LHCN-M2 (cell line): Measurements from ENCODE around the gene OR13J1. TPM values are rescaled to one million over a fixed set of nuclear protein-coding genes. Genes with fewer than 3 reads are reported as not detected.
A peak's percentile ranks its signal among the peaks of the same experiment; 100 is the strongest.

ENCODE experiments used
- DNase-seq: peaks from one replicate; pipeline ENCODE4 v3.0.0-alpha.2; 2012; ENCODE audit warnings: low read depth
- total RNA-seq: library from RNA; depleted of rRNA; stranded (reverse); fragments of >200 nt; gene quantifications from 2 replicates; pipeline ENCODE4 v1.2.3, GENCODE V29; 2014; rRNA removed

OR13J1 gene
- total RNA-seq, 1 experiment from 2014 or later: not detected

DNA sequence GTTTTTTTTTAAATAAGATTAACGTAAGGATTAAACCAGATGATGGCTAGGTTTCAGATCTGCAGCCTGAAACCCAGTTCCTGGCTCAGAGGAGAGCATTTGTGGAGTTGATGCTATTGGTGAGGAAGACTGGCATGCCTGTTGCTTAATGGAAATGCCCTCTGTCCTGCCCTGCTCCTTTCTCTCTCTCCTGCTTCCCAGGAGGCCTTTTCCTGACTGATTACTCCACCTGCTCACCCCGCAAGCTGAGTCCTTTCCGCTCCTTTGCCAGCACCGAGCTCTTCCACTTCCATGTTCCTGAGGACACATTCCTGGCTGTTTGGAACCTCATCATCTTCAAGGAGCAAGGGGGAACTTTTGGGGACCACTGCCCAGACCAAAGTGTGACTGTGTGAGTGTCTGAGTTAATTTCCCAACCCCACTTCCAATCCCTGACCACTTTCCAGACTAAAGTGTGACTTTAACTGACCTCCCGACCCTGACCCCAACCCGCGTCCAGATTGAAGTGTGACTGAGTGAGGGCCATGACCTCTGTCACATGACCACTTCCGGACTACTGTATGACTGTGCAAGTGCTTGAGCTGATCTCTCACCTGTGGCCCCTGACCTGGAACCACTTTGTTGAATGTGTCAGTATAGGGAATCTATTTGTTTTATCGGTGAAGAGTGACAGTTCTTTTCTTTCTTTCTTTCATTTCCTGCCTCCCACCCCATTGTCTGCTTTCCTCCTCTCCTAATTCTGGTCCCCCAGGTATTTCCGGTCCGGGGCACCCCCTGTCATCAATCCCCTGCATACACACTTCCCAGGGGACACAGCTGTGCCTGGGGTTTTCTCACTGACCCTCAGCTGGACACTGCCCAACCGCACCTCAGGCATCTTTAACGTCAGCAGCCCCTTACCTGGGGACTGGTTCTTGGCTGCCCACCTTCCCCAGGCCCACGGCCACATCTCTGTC, 35.7 kb downstream of the OR13J1 start:
- DNase-seq: no peak

DNA sequence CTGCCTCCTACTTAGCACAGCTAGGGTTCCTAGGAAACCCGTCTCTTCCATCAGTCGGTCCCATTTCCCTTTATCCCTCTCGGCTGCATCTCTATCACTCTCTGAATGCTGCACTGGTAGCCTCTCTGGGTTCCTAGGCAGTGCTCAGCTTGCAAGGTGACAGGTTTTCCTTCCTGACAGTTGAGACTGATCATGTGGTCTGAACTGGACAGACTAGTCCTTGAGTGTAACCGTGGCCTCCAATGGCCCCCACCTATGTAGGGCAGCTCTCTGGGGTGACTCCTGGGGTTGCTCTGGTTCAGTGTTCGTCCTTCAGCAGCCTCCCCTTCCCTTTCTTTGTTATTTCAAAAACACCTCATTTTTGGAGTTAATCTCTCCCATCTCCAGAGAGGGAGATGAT, 37.4 kb downstream of the OR13J1 start:
- no peak for DNase-seq

DNA sequence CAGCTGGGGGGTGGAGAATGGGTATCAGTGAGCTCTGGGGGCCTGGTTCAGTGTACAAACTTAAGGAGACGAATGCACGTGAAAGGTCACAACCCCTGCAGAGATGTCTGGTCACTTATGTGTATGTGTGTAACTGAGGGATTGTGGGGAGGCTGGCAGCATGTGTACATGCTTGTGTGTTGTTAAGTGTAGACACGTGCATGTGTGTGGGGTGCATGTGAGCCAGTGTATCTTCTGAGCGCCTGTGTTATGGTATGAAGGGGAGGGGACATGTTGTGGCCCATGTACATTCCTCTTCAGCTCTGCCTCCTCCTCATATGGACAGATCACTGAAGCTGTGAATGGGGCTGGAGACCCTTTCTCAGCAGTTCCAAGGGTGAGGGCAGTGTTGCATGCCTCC, 39.2 kb downstream of the OR13J1 start:
- no peak for DNase-seq

DNA sequence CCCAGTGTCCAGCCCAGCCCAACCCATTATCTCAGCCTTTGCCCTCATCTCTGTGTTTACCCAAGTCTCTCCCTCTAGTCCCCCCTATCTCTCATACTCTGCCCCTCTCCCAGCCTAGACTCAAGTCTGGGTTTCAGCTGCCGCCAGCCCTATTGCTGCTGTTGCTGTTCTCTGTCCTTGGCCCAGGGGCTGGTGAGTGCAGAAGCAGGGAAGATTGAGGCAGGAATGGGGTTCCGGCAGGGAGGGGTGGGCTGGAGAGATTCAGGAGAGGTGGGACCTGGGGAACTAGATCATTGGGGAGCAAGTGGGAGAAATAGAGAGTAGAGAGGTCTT, 40.5 kb downstream of the OR13J1 start:
- no peak for DNase-seq

DNA sequence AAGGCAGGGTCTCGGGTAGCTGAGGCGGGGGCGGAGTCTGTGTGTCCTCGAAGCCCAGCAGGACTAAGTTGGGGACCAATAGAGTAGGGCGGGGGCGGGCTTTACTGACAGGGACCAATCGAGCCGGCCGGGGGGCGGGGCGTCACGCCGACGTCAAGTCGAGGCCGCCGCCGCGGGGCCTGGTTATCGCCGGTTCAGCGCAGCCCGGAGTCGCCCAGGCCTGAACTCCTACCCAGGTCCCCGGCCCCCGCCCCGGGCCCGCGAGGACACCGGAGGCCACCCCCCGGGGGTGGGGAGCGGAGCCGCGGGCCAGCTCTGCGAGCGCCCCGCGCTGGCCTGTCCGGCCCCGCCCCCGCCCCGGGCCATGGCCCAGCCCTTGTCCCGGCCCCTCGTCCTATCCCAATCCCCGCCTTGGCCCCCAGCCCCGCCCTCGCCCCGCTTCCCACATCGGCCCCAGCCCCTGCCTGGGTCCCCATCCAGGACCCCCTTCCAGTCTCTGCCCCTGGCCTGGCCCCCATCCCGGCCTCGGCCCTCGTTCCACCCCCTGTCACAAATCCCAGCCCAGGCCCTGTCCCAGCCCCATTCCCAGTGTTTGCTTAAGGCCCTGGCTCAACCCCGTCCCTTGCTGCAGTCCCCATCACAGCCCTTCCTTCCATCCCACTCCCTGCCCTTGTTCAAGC, 41.0 kb downstream of the OR13J1 start, which contains the start of gene TMEM8B:
Gene TMEM8B (plus strand): TSS at position 145 of the 680 bp plus-strand sequence. CDS start 220 bp downstream, at position 365.
- DNase-seq: peak; percentile 85

DNA sequence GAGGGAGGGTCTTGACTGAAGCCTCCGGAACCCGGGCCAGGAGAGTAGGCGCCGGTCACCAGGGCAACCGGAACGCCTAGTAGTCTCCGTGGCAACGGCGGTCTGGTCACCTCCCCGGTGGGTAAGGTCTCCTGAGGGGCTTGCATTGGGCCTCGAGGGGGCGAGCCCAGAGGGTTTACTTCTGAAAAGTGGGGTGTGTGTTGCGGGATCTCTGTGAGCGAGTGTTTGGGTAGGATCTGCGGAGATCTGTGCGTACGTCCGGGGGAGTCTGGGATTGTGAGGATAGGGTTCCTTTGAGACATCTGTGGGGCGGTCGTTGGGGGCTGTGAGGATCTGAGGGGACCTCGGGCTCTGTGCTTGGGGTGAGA, 41.5 kb downstream of the OR13J1 start, which contains the start of gene FAM221B:
Gene FAM221B (minus strand): TSS at position 17 of the 368 bp plus-strand sequence. CDS start 2,571 bp downstream, outside the sequence.
- DNase-seq: no peak

DNA sequence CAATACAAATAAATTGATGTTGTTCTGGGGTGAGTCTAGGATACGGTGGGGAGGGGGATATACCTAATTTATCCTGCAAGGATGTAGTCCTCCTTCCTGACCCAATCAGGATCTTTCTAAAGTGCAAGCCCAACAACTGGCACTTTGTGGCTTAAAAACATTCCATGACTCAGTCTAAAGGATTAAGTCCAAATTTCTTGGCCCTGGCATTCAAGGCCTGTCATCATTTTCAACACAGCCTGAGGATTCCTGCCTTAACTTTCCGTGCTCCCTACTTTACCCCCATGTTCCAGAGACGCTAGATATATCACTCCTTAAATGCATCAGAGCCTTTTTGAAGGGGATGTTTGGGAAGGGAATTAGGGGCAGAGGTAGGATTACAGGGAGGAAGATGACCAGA, 42.7 kb downstream of the OR13J1 start:
- peak; percentile 81 for DNase-seq

DNA sequence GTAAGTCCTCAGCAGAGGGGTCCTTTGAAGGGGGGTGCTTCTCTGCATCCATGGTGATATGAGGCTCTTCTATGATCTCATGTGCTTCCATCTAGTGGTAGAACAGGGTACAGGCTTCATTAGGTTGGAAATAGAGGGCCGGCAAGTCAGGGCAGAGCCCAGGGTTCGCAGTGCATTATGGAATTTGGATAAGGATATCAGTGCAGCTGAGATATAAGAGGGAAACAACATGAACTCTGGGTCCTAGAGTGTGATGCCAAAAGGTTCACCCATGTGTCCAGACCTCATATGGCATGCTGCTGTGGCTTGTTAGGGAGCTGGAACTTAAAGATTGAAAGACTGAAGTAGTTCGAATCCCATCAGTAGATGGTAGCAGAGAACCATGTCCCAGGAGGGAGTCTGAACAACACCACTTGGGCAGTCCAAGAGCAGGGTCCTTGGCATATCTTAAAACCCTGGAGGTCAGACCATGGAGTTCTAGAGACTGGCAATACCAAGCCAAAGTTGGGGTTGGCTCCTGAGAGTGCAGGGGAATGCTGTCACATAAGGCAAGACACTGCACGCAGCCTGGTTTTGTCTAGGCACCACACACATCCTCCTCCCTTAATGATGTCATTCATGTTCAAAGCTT, 44.0 kb downstream of the OR13J1 start:
- DNase-seq: peak; percentile 79

DNA sequence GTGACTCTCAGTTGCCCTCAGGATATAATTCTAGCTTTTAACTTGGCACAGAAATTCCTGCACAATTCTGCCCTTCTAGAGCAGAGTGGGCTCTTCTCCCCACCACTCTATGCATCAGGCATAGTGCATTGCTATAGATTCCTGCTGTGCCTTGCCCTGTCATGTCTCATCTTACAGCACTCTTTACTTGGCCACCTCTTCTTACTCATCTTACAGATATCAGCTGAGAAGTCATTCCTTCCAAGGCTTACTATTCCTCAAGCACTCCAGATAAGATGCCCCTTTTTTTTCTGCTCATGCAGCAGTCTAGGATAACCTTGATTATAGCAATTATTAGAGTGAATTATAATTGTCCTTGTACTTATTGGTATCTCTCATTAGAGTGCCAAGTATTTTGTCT, 47.3 kb downstream of the OR13J1 start:
- no peak for DNase-seq

DNA sequence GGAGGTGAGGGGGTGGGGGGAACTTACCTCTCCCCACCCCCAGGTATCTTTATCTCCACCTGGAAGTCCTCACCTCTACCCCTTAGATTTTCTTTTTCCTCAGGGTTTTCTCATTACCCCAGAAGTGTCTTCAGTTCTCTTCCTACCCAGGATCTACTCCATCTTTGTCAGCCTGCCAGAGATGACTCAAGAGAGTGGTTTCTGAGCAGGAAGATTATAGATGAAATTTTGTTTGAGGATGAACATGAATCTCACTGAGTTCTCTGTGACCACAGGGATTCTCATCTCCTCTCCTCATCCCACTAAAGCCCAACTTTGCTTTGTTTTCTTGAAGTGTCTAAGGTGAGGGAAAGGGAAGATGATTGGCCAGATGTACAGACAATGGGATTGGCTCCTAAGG, 50.1 kb downstream of the OR13J1 start:
- peak; percentile 77 for DNase-seq

Other genes starting within 250 kb of the OR13J1 start
- gene SIT1, start 219.5 kb downstream of the OR13J1 start, total RNA-seq: 0.26 and 0.63 TPM in 2 replicates
- gene RMRP, start 212.4 kb downstream of the OR13J1 start, total RNA-seq: 5,651 and 6,728 TPM in 2 replicates
- 11.1 and 13.3 TPM in 2 replicates for gene CCDC107, start 212.1 kb downstream of the OR13J1 start, total RNA-seq
- gene ARHGEF39, start 205.2 kb downstream of the OR13J1 start, total RNA-seq: 4.4 and 4.5 TPM in 2 replicates
- 2.4 and 3.8 TPM in 2 replicates for gene CA9, start 196.5 kb downstream of the OR13J1 start, total RNA-seq
- gene TPM2, start 180.5 kb downstream of the OR13J1 start, total RNA-seq: 1,008 and 1,115 TPM in 2 replicates
- 356 and 415 TPM in 2 replicates for gene TLN1, start 138.2 kb downstream of the OR13J1 start, total RNA-seq
- gene CREB3, start 137.7 kb downstream of the OR13J1 start, total RNA-seq: 87.9 and 108 TPM in 2 replicates
- 26.4 and 29.9 TPM in 2 replicates for gene GBA2, start 121.2 kb downstream of the OR13J1 start, total RNA-seq
- gene RGP1, start 121.1 kb downstream of the OR13J1 start, total RNA-seq: 13.5 and 17.4 TPM in 2 replicates
- gene MSMP, start 116.1 kb downstream of the OR13J1 start, total RNA-seq: not detected in 2 replicates
- gene NPR2, start 78.8 kb downstream of the OR13J1 start, total RNA-seq: 14.5 and 23.0 TPM in 2 replicates
- gene SPAG8, start 58.1 kb downstream of the OR13J1 start, total RNA-seq: 0.98 and 1.4 TPM in 2 replicates
- 22.8 and 33.0 TPM in 2 replicates for gene HINT2, start 55.4 kb downstream of the OR13J1 start, total RNA-seq
- gene FAM221B, start 41.7 kb downstream of the OR13J1 start, total RNA-seq: not detected in 2 replicates
- 2.8 and 3.6 TPM in 2 replicates for gene TMEM8B, start 41.2 kb downstream of the OR13J1 start, total RNA-seq
- gene HRCT1, start 35.8 kb upstream of the OR13J1 start, total RNA-seq: 1.5 and 2.1 TPM in 2 replicates
- gene SPAAR, start 39.1 kb upstream of the OR13J1 start, total RNA-seq: 0.17 and 0.38 TPM in 2 replicates
- gene OR2S2, start 87.8 kb upstream of the OR13J1 start, total RNA-seq: not detected in 2 replicates
- 10.6 and 12.2 TPM in 2 replicates for gene RECK, start 166.5 kb upstream of the OR13J1 start, total RNA-seq